Measurements from ENCODE around the gene CACNB2.

Gene CACNB2

GRCh38 chr10:18406136-18406535 is 265.9 kb downstream of the CACNB2 start:
- H3K4ac ChIP-seq (ENCODE audit: low read depth in 1 of 2, low read length in 2 of 2): no peak overlapping the region
- no peaks in the 10 kb centered on the region for H3K4me1 ChIP-seq (ENCODE audit: control insufficient read depth, insufficient read depth, low read depth, low read length)
- H3K27me3 ChIP-seq (ENCODE audit: control insufficient read depth in 1 of 2, insufficient read depth in 1 of 2, low read length in 2 of 2): peaks cover 7 to 14% of the 10 kb centered on the region in 2 experiments

DNA sequence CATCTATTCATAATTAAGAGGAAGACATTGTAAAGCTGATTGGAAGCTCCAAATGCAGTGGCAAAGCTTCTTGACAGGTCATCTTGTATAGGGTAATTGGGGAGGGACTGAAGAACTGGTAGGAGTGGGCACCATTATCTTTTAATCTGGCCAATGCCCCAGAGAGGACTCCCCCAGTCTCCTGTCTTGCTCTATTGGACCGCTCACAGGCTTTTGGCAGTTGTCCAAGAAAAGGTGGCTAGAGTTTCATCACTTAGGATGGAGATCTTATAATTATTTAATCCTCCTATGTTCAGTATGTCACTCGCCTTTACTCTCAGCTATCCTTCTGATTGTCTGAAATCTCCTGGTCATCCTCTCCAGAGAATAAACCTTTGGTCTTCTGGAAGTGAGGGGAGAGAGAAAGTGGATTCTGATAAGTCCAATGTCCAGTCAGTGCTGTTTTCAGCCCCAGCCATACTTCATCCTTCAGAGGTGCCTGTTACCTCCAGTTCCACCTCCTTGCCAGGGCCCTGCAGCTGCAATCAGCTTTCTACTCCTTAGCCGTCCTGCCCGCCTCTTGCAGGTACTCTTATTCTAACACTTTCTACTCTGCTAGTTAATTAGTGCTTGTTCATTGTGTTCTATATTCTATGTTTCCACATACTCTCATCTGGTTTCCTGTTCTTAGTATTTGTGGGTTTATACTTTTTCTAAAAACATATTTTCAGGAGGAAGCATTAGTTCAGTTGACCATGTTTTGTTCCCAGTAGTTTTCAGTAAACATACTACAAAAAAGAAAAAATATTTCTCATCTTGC is 269.6 kb downstream of the CACNB2 start:
- Histone ChIP-seq H2AK5ac (ENCODE audit: low read length, severe bottlenecking) (no peak overlapping the region), H2AFZ (ENCODE audit: low read depth, low read length) (no peak overlapping the region), H3K23ac (ENCODE audit: low read length in 2 of 2) (no peak overlapping the region)

More at GRCh38 chr10:18406136-18406535, 265.9 kb downstream of the CACNB2 start:
- Histone ChIP-seq H3K36me3 (ENCODE audit: control insufficient read depth in 1 of 2, insufficient read depth in 2 of 2, low read depth in 1 of 2, low read length in 2 of 2) (no peaks in the 10 kb centered on the region), H2BK5ac (ENCODE audit: low read depth, low read length, poor library complexity, severe bottlenecking) (no peak overlapping the region), H3K9me3 (ENCODE audit: control insufficient read depth, low read length) (no peaks in the 10 kb centered on the region), H4K91ac (ENCODE audit: low read length) (no peak overlapping the region), H2BK15ac (ENCODE audit: low read depth, poor library complexity, severe bottlenecking) (no peak overlapping the region), H2BK120ac (ENCODE audit: low read depth, low read length) (no peak overlapping the region), H3K79me1 (replicated peaks; ENCODE audit: low read length, poor library complexity, severe bottlenecking) (no peaks in the 10 kb centered on the region), H3K9ac (ENCODE audit: low read length) (no peak overlapping the region), H3K4me3 (ENCODE audit: insufficient read depth in 1 of 2, low read depth in 1 of 2, low read length in 2 of 2) (no peak overlapping the region), H2BK12ac (ENCODE audit: low read length in 2 of 2) (no peak overlapping the region), H3K4me2 (ENCODE audit: low read length, poor library complexity, severe bottlenecking) (no peak overlapping the region), H2AK5ac (ENCODE audit: low read length, severe bottlenecking) (no peak overlapping the region), H4K8ac (ENCODE audit: low read length) (no peak overlapping the region), H3K27ac (ENCODE audit: low read length, poor library complexity, severe bottlenecking) (no peak overlapping the region), H3K18ac (ENCODE audit: low read depth in 1 of 2, low read length in 2 of 2) (no peak overlapping the region), H3K23ac (ENCODE audit: low read length in 2 of 2) (no peak overlapping the region), H3K14ac (ENCODE audit: low read length in 2 of 2) (no peak overlapping the region), H2AFZ (ENCODE audit: low read depth, low read length) (no peak overlapping the region)
- no peak for DNase-seq
- 77% methylated on average over 4 of the region's 4 CpGs for WGBS

GRCh38 chr10:18414061-18414460 is 273.8 kb downstream of the CACNB2 start:
- no peak overlapping the region for H2AK5ac ChIP-seq (ENCODE audit: low read length, severe bottlenecking)
- no peak overlapping the region for H4K91ac ChIP-seq (ENCODE audit: low read length)
- no peak overlapping the region for H2BK15ac ChIP-seq (ENCODE audit: low read depth, poor library complexity, severe bottlenecking)
- H2BK120ac ChIP-seq (ENCODE audit: low read depth, low read length): no peak overlapping the region
- no peak overlapping the region for H3K27ac ChIP-seq (ENCODE audit: low read length, poor library complexity, severe bottlenecking)
- no peak overlapping the region for H3K4me2 ChIP-seq (ENCODE audit: low read length, poor library complexity, severe bottlenecking)
- no peak overlapping the region for H3K18ac ChIP-seq (ENCODE audit: low read depth in 1 of 2, low read length in 2 of 2)
- H2BK5ac ChIP-seq (ENCODE audit: low read depth, low read length, poor library complexity, severe bottlenecking): no peak overlapping the region
- H3K36me3 ChIP-seq (ENCODE audit: control insufficient read depth in 1 of 2, insufficient read depth in 2 of 2, low read depth in 1 of 2, low read length in 2 of 2): no peaks in the 10 kb centered on the region
- H3K27me3 ChIP-seq (ENCODE audit: control insufficient read depth in 1 of 2, insufficient read depth in 1 of 2, low read length in 2 of 2): no peaks in the 10 kb centered on the region
- H4K8ac ChIP-seq (ENCODE audit: low read length): no peak overlapping the region
- WGBS: 42% methylated on average over 2 of the region's 2 CpGs
- no peak for DNase-seq
- no peak overlapping the region for H3K4me3 ChIP-seq (ENCODE audit: insufficient read depth in 1 of 2, low read depth in 1 of 2, low read length in 2 of 2)
- no peak overlapping the region for H3K23ac ChIP-seq (ENCODE audit: low read length in 2 of 2)
- no peaks in the 10 kb centered on the region for H3K9me3 ChIP-seq (ENCODE audit: control insufficient read depth, low read length)
- no peak overlapping the region for H2AFZ ChIP-seq (ENCODE audit: low read depth, low read length)
- no peak overlapping the region for H3K4ac ChIP-seq (ENCODE audit: low read depth in 1 of 2, low read length in 2 of 2)
- H3K79me1 ChIP-seq (replicated peaks; ENCODE audit: low read length, poor library complexity, severe bottlenecking): no peaks in the 10 kb centered on the region
- H2BK12ac ChIP-seq (ENCODE audit: low read length in 2 of 2): no peak overlapping the region
- H3K14ac ChIP-seq (ENCODE audit: low read length in 2 of 2): no peak overlapping the region
- no peak overlapping the region for H3K9ac ChIP-seq (ENCODE audit: low read length)
- H3K4me1 ChIP-seq (ENCODE audit: control insufficient read depth, insufficient read depth, low read depth, low read length): no peaks in the 10 kb centered on the region

More for the DNA sequence above, 269.6 kb downstream of the CACNB2 start:
- Histone ChIP-seq H3K9me3 (ENCODE audit: control insufficient read depth, low read length) (no peaks in the 10 kb centered on the region), H2BK15ac (ENCODE audit: low read depth, poor library complexity, severe bottlenecking) (no peak overlapping the region), H2BK120ac (ENCODE audit: low read depth, low read length) (no peak overlapping the region), H3K4ac (ENCODE audit: low read depth in 1 of 2, low read length in 2 of 2) (no peak overlapping the region), H3K79me1 (replicated peaks; ENCODE audit: low read length, poor library complexity, severe bottlenecking) (no peaks in the 10 kb centered on the region), H3K27me3 (ENCODE audit: control insufficient read depth in 1 of 2, insufficient read depth in 1 of 2, low read length in 2 of 2) (no peaks in the 10 kb centered on the region), H2BK12ac (ENCODE audit: low read length in 2 of 2) (no peak overlapping the region), H4K91ac (ENCODE audit: low read length) (no peak overlapping the region), H3K4me3 (ENCODE audit: insufficient read depth in 1 of 2, low read depth in 1 of 2, low read length in 2 of 2) (no peak overlapping the region), H3K4me2 (ENCODE audit: low read length, poor library complexity, severe bottlenecking) (no peak overlapping the region), H3K9ac (ENCODE audit: low read length) (no peak overlapping the region), H3K36me3 (ENCODE audit: control insufficient read depth in 1 of 2, insufficient read depth in 2 of 2, low read depth in 1 of 2, low read length in 2 of 2) (no peaks in the 10 kb centered on the region), H3K18ac (ENCODE audit: low read depth in 1 of 2, low read length in 2 of 2) (no peak overlapping the region), H4K8ac (ENCODE audit: low read length) (no peak overlapping the region), H3K27ac (ENCODE audit: low read length, poor library complexity, severe bottlenecking) (no peak overlapping the region), H2BK5ac (ENCODE audit: low read depth, low read length, poor library complexity, severe bottlenecking) (no peak overlapping the region), H3K4me1 (ENCODE audit: control insufficient read depth, insufficient read depth, low read depth, low read length) (no peaks in the 10 kb centered on the region), H3K14ac (ENCODE audit: low read length in 2 of 2) (no peak overlapping the region)
- no CpG with 5 or more reads among the region's 4 CpGs for WGBS
- no peak for DNase-seq

DNA sequence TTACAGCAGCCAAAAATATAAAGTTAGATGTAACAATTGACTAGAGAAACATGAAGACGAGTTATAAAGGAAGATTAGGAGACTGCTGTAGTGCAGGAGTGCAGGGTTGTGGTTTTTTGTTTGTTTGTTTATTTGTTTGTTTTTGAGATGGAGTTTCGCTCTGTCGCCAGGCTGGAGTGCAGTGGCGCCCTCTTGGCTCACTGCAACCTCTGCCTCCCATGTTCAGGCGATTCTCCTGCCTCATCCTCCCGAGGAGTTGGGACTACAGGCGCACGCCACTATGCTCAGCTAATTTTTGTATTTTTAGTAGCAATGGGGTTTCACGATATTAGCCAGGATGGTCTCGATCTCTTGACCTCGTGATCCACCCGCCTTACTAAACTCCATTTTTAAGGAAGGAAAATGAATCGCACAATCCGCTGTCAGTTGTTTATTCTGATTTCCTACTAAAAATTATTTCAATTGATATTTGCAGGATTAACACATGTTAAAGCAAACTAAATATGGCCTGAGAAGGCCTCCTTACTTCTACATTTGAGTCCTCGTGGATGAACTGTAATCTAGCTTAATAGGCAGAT is 277.8 kb downstream of the CACNB2 start:
- Histone ChIP-seq H4K91ac (ENCODE audit: low read length) (no peak overlapping the region), H3K36me3 (ENCODE audit: control insufficient read depth in 1 of 2, insufficient read depth in 2 of 2, low read depth in 1 of 2, low read length in 2 of 2) (no peaks in the 10 kb centered on the region), H3K23ac (ENCODE audit: low read length in 2 of 2) (no peak overlapping the region), H3K9me3 (ENCODE audit: control insufficient read depth, low read length) (no peaks in the 10 kb centered on the region), H3K14ac (ENCODE audit: low read length in 2 of 2) (no peak overlapping the region), H4K8ac (ENCODE audit: low read length) (no peak overlapping the region), H3K4ac (ENCODE audit: low read depth in 1 of 2, low read length in 2 of 2) (no peak overlapping the region), H3K4me2 (ENCODE audit: low read length, poor library complexity, severe bottlenecking) (no peak overlapping the region), H3K27ac (ENCODE audit: low read length, poor library complexity, severe bottlenecking) (no peak overlapping the region), H3K4me1 (ENCODE audit: control insufficient read depth, insufficient read depth, low read depth, low read length) (no peaks in the 10 kb centered on the region), H2BK120ac (ENCODE audit: low read depth, low read length) (no peak overlapping the region), H2AK5ac (ENCODE audit: low read length, severe bottlenecking) (no peak overlapping the region), H2BK12ac (ENCODE audit: low read length in 2 of 2) (no peak overlapping the region), H2AFZ (ENCODE audit: low read depth, low read length) (no peak overlapping the region), H3K27me3 (ENCODE audit: control insufficient read depth in 1 of 2, insufficient read depth in 1 of 2, low read length in 2 of 2) (no peaks in the 10 kb centered on the region), H2BK5ac (ENCODE audit: low read depth, low read length, poor library complexity, severe bottlenecking) (no peak overlapping the region), H3K18ac (ENCODE audit: low read depth in 1 of 2, low read length in 2 of 2) (no peak overlapping the region), H3K4me3 (ENCODE audit: insufficient read depth in 1 of 2, low read depth in 1 of 2, low read length in 2 of 2) (no peak overlapping the region), H3K9ac (ENCODE audit: low read length) (no peak overlapping the region), H2BK15ac (ENCODE audit: low read depth, poor library complexity, severe bottlenecking) (no peak overlapping the region), H3K79me1 (replicated peaks; ENCODE audit: low read length, poor library complexity, severe bottlenecking) (no peaks in the 10 kb centered on the region)
- DNase-seq: no peak
- WGBS: 78% methylated on average over 11 of the region's 15 CpGs

All from mesenchymal stem cell (in vitro differentiated cells and primary cell).